ENCODE results near the gene EPHB1.

Gene EPHB1

GRCh38 chr3:134903837-134904236 lies 108.8 kb downstream of the EPHB1 start:
- DNase-seq (ENCODE audit: low read depth), result no peak
- no peak for TF ChIP-seq CTCF (conservative IDR thresholded peaks at IDR 0.05; ENCODE audit: control insufficient read depth, insufficient read depth, low read depth, low read length)
- no peak overlapping the region for H3K4me3 ChIP-seq (ENCODE audit: control insufficient read depth, low read depth, low read length)

GRCh38 chr3:134904241-134904771 lies 109.2 kb downstream of the EPHB1 start:
- no peak for DNase-seq (ENCODE audit: low read depth)
- H3K4me3 ChIP-seq (ENCODE audit: control insufficient read depth, low read depth, low read length), result no peak overlapping the region
- TF ChIP-seq CTCF (conservative IDR thresholded peaks at IDR 0.05; ENCODE audit: control insufficient read depth, insufficient read depth, low read depth, low read length), result no peak

GRCh38 chr3:134904776-134905646 lies 110.0 kb downstream of the EPHB1 start:
- H3K4me3 ChIP-seq (ENCODE audit: control insufficient read depth, low read depth, low read length), result no peak overlapping the region
- TF ChIP-seq CTCF (conservative IDR thresholded peaks at IDR 0.05; ENCODE audit: control insufficient read depth, insufficient read depth, low read depth, low read length), result no peak
- no peak for DNase-seq (ENCODE audit: low read depth)

GRCh38 chr3:134905647-134905935 lies 110.5 kb downstream of the EPHB1 start:
- TF ChIP-seq CTCF (conservative IDR thresholded peaks at IDR 0.05; ENCODE audit: control insufficient read depth, insufficient read depth, low read depth, low read length), result no peak
- no peak for DNase-seq (ENCODE audit: low read depth)
- no peak overlapping the region for H3K4me3 ChIP-seq (ENCODE audit: control insufficient read depth, low read depth, low read length)

- H3K4me3 ChIP-seq (ENCODE audit: control insufficient read depth, low read depth, low read length), result no peak overlapping the region
- no peak for TF ChIP-seq CTCF (conservative IDR thresholded peaks at IDR 0.05; ENCODE audit: control insufficient read depth, insufficient read depth, low read depth, low read length)
- no peak for DNase-seq (ENCODE audit: low read depth)
Observed at GRCh38 chr3:134908271-134908670, 113.2 kb downstream of the EPHB1 start.

- no peak for TF ChIP-seq CTCF (conservative IDR thresholded peaks at IDR 0.05; ENCODE audit: control insufficient read depth, insufficient read depth, low read depth, low read length)
- no peak for DNase-seq (ENCODE audit: low read depth)
- H3K4me3 ChIP-seq (ENCODE audit: control insufficient read depth, low read depth, low read length), result no peak overlapping the region
Observed at GRCh38 chr3:134910026-134910425, 115.0 kb downstream of the EPHB1 start.

Measured in fibroblast of mammary gland (primary cell).